ENCODE measurements around the gene PIGBOS1.

- no peak for TF ChIP-seq NFE2L1 (tag; IDR thresholded peaks at IDR 0.05; ENCODE audit: borderline replicate concordance, low read depth)
- TF ChIP-seq BRF1 (IDR thresholded peaks at IDR 0.05; ENCODE audit: borderline replicate concordance, extremely low read depth, insufficient read length) = no peak
- no peak for TF ChIP-seq TCF7 (IDR thresholded peaks at IDR 0.05; ENCODE audit: borderline replicate concordance)
Measured at GRCh38 chr15:55268176-55268695, 50.7 kb downstream of the PIGBOS1 start.
